Measurements from ENCODE around the gene ITGA8. TPM values are rescaled to one million over a fixed set of nuclear protein-coding genes. Genes with fewer than 3 reads are reported as not detected.
"Not testable (repeated sequence)": the region's sequence is repeated elsewhere in the genome, so short reads cannot be mapped to it uniquely, and the experiment has no call there.

Gene ITGA8
- total RNA-seq, 1 donor from 2014 or later: not detected

DNA sequence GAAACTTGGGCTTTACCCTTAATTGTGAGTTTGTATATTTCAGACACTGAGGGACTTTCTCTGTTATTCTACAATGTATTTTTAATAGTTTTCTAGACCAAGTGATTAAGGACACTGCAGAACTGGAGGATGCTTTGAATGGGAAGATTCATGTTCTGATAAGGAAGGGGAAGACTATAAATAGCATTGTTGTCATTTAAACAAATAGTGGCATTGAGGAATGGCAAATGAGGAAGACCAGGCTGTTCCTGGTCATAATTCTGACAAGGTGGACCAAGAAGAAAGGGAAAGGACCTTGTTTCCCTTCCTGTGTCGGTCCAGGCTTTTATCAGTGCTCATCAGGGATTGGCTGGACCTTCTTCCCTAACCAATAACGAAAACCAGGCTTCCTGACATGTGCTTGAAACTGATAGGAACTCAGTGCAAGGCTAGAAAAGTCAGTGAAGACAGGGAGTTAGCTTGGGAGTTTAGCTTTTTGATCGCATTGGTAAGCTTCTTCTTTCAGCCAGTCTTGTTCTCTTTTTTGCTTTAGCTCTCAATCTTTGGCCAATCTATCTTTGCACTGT lies 116.2 kb downstream of the ITGA8 start:
- Mint-ChIP-seq H3K36me3 (ENCODE audit: low read depth) (no peaks in the 10 kb centered on the region), H3K4me1 (no peaks in the 10 kb centered on the region), H3K27ac (no peak overlapping the region), H3K4me3 (no peak overlapping the region), H3K9me3 (no peaks in the 10 kb centered on the region), H3K27me3 (no peaks in the 10 kb centered on the region)
- DNase-seq: no peak
- intact Hi-C loops (cut with micrococcal nuclease): no loop called here

DNA sequence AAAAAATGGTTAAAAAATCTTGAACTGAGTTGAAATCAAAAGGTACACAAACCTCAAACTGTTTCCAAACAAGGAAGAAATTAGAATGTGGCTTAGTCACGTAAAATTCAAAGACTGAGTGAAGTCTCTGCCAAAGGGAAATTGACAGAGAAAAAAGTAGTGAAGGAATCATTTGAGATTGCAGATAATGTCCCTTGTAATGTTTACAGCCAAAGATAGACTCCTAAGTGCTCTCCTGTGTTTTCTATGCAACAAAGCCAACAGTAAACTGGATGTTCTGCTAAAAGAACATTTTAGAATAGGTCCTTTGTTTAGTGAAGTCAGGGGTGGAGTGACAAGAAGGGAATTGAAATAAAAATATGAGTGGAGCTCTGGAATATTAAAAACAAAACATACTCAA lies 117.9 kb downstream of the ITGA8 start:
- no peaks in the 10 kb centered on the region for H3K4me1 Mint-ChIP-seq
- intact Hi-C loops (cut with micrococcal nuclease): no loop called here
- no peak for DNase-seq
- H3K9me3 Mint-ChIP-seq: no peaks in the 10 kb centered on the region
- no peaks in the 10 kb centered on the region for H3K27me3 Mint-ChIP-seq
- H3K4me3 Mint-ChIP-seq: no peak overlapping the region
- no peak overlapping the region for H3K27ac Mint-ChIP-seq
- no peaks in the 10 kb centered on the region for H3K36me3 Mint-ChIP-seq (ENCODE audit: low read depth)

DNA sequence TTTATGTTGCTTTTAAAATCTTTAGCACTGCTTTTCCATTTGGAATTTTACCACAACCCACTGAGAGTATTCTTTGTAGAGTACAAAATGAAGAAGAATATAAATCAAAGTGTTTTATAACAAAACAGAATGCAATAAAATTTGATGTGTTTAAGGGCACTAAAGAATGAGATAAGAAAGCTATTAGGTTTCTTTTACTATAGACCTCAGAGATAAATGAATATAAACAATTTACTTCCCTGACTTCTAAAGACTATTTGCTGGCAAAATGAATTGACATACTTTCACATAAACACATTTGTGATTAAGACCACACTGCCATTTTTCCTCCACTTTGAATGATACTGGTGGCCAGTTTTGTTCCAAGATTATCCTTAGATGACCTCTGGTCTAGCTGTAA lies 124.5 kb downstream of the ITGA8 start:
- H3K9me3 Mint-ChIP-seq: no peaks in the 10 kb centered on the region
- intact Hi-C loops (cut with micrococcal nuclease): no loop called here
- H3K4me1 Mint-ChIP-seq: no peaks in the 10 kb centered on the region

DNA sequence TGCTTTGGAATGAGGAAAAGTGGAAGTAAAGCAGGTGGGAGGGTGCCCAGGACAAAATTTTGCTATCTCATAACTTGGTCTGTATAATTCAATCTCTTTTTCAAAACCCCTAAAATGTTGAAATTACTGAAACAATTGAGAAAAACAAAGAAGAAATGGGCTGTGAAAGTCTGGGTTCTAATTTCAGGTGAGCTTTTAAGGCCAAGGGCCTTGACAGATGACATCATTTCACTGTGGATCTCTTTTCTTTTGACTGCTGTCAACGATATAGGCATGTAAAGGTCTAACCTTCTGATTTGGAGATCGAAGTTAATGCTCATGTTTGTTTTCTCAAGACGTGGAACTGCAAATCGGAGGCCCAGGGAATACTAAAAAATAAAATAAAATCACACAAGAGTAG lies 127.8 kb downstream of the ITGA8 start:
- intact Hi-C loops (cut with micrococcal nuclease): no loop called here
- DNase-seq: no peak
- no peaks in the 10 kb centered on the region for H3K36me3 Mint-ChIP-seq (ENCODE audit: low read depth)
- no peak overlapping the region for H3K4me3 Mint-ChIP-seq
- no peaks in the 10 kb centered on the region for H3K4me1 Mint-ChIP-seq
- no peaks in the 10 kb centered on the region for H3K9me3 Mint-ChIP-seq
- H3K27me3 Mint-ChIP-seq: no peaks in the 10 kb centered on the region
- H3K27ac Mint-ChIP-seq: no peak overlapping the region

More for the DNA sequence above, 124.5 kb downstream of the ITGA8 start:
- Mint-ChIP-seq H3K27ac (no peak overlapping the region), H3K36me3 (ENCODE audit: low read depth) (no peaks in the 10 kb centered on the region), H3K4me3 (no peak overlapping the region), H3K27me3 (no peaks in the 10 kb centered on the region)
- no peak for DNase-seq

DNA sequence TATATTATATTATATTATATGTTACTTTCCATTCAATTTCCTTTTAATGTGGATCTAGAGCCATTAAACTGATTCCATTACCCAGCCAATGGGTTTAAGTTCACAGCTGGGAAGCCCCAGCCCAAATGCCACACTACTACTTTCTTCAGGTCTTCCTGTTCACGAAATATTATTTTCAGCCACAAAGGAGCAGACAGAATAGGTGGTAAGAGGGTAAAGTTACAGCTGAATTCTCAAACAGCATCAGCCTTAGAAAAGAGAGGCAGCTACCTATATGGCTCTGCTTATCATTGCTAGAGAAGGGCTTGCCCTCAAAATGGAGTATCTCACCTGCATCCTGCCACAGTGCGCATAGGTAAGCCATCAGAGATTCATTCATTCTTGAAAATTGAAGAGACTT lies 128.3 kb downstream of the ITGA8 start:
- Mint-ChIP-seq H3K36me3 (ENCODE audit: low read depth) (no peaks in the 10 kb centered on the region), H3K4me1 (no peaks in the 10 kb centered on the region), H3K27me3 (no peaks in the 10 kb centered on the region), H3K9me3 (no peaks in the 10 kb centered on the region), H3K27ac (no peak overlapping the region), H3K4me3 (no peak overlapping the region)
- no peak for DNase-seq
- intact Hi-C loops (cut with micrococcal nuclease): no loop called here

DNA sequence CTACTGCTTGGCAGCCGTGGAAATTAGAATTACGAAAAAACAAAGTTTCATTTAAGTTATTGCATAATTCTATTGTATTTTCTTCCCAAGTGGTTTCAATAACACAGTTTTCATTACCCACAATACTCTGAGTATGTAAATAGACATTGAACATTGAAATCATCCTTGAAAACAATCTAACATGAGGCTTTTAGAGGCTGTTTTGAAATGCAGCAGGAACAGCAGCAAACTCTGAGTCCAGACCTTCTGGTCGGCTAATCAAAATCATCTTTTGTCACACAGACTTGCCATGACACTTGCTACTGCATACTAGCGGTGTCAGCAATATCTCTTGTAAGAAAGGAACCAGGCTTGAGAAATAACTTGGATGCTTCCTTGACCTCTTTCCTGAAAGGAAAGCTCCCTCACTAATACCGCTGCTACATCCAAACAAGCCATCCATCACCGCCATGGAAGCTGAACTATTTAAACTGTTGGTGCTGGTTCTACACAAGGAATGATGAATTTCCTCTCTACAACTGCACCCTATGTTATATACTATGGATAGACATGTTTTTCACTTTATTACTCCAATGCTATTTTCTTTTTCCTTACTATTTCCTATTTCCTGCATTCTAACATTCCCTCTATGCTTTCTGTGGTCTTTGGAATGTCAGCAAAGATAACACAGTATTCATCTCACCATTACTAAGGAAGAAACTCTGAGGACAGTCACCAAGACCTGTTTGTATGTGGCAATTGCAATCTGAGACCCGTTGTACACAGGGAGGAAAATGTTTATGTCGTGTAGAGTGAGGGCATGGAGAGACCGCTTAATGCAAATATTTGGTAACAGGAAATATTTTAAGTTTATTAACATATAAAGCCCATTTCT lies 130.8 kb downstream of the ITGA8 start:
- H3K36me3 Mint-ChIP-seq (ENCODE audit: low read depth): no peaks in the 10 kb centered on the region
- no peak overlapping the region for H3K4me3 Mint-ChIP-seq
- no peak overlapping the region for H3K27ac Mint-ChIP-seq
- no peaks in the 10 kb centered on the region for H3K27me3 Mint-ChIP-seq
- H3K9me3 Mint-ChIP-seq: no peaks in the 10 kb centered on the region
- H3K4me1 Mint-ChIP-seq: no peaks in the 10 kb centered on the region
- DNase-seq: no peak
- intact Hi-C loops (cut with micrococcal nuclease): no loop called here

DNA sequence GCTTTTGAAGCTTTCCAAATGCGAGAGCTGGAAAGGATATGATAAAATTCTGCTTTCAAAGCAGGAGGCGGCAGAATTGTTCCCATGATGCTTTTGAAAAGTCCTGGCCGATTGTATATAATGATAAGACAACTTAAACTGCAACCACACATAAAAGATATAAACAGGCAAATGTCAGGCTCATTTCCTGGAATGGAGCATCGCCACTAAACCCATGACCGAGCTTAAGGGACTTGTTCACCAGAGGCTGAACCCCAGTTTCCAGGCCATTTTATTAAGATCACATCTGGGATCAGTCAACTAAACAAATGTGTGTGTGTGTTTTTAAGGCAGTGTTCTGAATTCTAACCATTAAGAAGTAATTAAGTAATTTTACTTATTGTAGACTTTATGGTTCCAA lies 131.6 kb downstream of the ITGA8 start:
- Mint-ChIP-seq H3K27me3 (no peaks in the 10 kb centered on the region), H3K36me3 (ENCODE audit: low read depth) (no peaks in the 10 kb centered on the region), H3K27ac (no peak overlapping the region), H3K4me3 (no peak overlapping the region), H3K9me3 (no peaks in the 10 kb centered on the region), H3K4me1 (no peaks in the 10 kb centered on the region)
- intact Hi-C loops (cut with micrococcal nuclease): no loop called here
- DNase-seq: no peak

DNA sequence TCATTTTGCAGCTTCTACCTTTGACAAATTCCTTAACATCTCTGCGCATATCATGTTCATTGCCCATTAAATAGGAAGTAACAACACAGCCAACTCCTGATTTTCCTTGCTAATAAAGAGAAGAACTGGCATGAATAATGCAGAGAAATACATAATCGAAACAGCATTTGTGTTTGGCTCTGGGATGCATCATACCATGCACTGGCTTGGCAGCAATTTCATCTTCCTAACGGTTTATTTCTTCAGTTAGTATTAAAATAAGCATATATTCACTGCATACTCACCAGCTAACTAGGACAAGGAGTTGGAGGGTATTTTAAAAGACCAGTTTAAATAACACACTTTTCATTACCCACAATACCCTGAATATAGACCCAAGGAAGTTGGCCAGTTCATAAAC lies 132.5 kb downstream of the ITGA8 start:
- H3K4me3 Mint-ChIP-seq: no peak overlapping the region
- H3K9me3 Mint-ChIP-seq: no peaks in the 10 kb centered on the region
- H3K27ac Mint-ChIP-seq: no peak overlapping the region
- intact Hi-C loops (cut with micrococcal nuclease): no loop called here
- no peaks in the 10 kb centered on the region for H3K36me3 Mint-ChIP-seq (ENCODE audit: low read depth)
- no peaks in the 10 kb centered on the region for H3K27me3 Mint-ChIP-seq
- H3K4me1 Mint-ChIP-seq: no peaks in the 10 kb centered on the region
- DNase-seq: no peak

DNA sequence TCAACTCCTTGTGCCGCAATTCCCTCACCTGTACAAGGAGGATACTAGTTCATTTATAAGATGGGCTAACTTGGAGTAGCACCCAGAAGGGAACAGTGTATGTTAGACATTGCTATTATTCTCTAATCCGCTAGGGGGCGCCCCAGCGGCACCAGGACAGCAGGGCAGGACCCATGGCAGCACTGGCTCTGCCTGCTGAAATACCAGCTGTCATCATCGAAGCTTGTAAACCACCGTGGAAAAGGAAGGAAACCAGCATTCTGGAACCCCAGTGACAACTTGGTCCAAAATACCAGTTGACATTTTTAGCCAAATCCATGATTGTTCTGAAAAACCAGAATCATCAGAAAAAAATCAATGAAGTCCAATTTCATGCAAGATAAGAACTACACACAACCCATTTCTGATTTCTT lies 134.4 kb downstream of the ITGA8 start:
- Mint-ChIP-seq H3K9me3 (peaks cover 6% of the 10 kb centered on the region), H3K36me3 (ENCODE audit: low read depth) (no peaks in the 10 kb centered on the region), H3K27ac (no peak overlapping the region), H3K4me3 (no peak overlapping the region), H3K27me3 (no peaks in the 10 kb centered on the region), H3K4me1 (no peaks in the 10 kb centered on the region)
- intact Hi-C loops (cut with micrococcal nuclease): no loop called here
- peak; percentile 76 for DNase-seq

DNA sequence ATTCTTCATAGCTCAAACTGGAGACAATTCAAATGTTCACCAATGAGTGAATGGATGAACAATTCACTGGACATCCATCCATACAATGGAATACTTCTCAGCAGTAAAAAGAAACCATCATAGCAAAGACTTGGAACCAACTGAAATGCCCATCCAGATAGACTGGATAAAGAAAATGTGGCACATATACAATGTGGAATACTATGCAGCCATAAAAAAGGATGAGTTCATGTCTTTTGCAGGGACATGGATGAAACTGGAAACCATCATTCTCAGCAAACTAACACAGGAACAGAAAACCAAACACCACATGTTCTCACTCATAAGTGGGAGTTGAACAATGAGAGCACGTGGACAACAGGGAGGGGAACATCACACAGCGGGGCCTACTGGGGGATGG lies 136.8 kb downstream of the ITGA8 start:
- H3K4me1 Mint-ChIP-seq; H3K9me3 Mint-ChIP-seq; H3K27ac Mint-ChIP-seq; DNase-seq; H3K4me3 Mint-ChIP-seq; H3K36me3 Mint-ChIP-seq (ENCODE audit: low read depth); intact Hi-C loops (cut with micrococcal nuclease); H3K27me3 Mint-ChIP-seq: not testable (repeated sequence)

DNA sequence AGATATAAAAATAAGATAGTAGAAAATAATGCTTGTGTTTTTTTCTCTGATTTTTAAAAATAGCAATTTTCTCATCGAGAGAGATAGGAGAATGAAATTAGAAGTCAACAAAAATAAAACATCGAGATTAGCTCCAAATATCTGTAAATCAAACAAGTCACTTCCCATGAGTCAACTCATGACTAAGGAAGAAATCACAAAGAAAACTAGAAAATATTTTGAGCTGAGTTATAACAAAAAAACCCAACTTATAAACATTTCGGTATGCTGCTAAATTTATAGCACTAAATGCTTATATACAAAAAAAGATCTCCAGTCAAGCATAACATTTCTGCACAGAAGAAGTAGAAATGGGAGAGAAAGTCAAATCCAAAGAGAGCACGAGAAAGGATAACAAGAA lies 140.1 kb downstream of the ITGA8 start:
- Mint-ChIP-seq H3K4me1 (no peaks in the 10 kb centered on the region), H3K4me3 (no peak overlapping the region), H3K27me3 (no peaks in the 10 kb centered on the region), H3K9me3 (peaks cover 6% of the 10 kb centered on the region), H3K36me3 (ENCODE audit: low read depth) (no peaks in the 10 kb centered on the region), H3K27ac (no peak overlapping the region)
- intact Hi-C loops (cut with micrococcal nuclease): no loop called here
- DNase-seq: no peak

DNA sequence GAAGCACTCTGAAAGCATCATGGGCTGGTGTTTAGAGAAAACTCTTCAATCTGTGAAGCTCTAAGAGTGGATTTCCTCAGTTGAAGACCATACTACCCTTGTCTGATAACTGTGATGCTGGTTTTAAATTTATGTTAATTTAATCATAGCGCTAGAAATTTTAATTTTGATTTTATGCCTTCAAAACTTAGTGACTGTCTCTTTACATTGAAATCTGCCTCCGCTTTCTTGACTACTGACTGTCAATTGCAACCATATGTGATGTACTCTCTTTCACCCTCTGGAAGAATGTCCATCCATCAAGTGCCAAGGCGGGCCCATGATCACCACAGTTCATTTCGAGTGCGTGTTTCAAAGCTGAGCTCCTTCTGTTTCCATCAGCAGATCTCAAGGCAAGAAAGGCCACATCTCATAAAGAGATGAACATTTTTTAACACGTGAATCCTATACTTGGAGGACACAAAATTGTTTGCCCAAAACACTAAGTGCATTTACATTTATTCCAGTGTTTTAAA lies 147.1 kb downstream of the ITGA8 start:
- Mint-ChIP-seq H3K4me1 (no peaks in the 10 kb centered on the region), H3K9me3 (no peaks in the 10 kb centered on the region), H3K27me3 (no peaks in the 10 kb centered on the region), H3K27ac (no peak overlapping the region), H3K4me3 (no peak overlapping the region), H3K36me3 (ENCODE audit: low read depth) (no peaks in the 10 kb centered on the region)
- intact Hi-C loops (cut with micrococcal nuclease): no loop called here
- DNase-seq: no peak

DNA sequence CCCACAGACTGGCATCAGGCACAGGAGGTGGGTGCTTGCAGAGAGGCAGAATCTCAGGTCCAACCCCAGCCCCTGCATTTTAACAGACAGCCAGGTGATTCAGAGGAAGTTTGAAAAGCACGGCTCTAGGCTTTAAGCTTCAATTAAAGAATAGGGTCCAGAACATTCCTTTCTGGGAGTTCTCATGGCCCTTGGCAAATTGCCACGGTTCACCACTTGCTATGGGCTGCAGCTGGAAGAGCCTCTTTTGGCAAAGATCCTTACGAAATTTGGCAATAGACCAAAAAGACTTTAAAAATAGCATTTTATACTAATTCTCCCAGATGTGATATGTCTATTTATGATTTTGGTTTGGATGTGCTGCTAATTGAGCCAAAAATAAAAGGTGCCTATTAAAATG lies 148.1 kb downstream of the ITGA8 start:
- Mint-ChIP-seq H3K9me3 (no peaks in the 10 kb centered on the region), H3K27ac (no peak overlapping the region), H3K36me3 (ENCODE audit: low read depth) (no peaks in the 10 kb centered on the region), H3K4me1 (no peaks in the 10 kb centered on the region), H3K27me3 (no peaks in the 10 kb centered on the region), H3K4me3 (no peak overlapping the region)
- DNase-seq: no peak
- intact Hi-C loops (cut with micrococcal nuclease): no loop called here

DNA sequence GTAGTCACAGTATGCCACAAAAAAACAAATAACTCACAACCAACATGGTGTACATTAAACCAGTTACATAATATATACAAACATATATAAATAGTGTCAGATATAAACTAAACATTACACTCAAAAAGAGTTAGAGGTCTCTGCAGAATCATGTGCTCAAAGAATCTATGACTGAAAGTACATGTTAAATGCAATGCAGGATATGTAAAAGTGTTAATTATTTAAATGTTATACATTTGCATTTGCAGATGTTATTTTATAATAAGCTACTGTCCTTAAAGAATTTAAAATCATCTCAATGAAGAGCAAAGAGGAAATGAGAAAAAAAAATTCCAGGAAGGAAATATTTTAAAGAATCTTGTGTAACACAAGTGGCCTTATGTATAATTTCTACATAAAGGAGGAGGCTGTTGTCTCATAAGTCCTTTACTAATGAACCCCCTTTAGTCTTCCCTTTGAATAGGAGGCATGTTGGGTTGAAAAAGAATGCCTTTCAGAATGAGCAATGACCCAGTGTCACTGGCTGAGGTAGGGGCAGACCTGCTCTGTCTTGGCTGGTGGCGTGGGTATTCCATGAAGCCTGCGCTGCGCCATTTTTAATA lies 148.9 kb downstream of the ITGA8 start:
- Mint-ChIP-seq H3K4me3 (no peak overlapping the region), H3K27me3 (no peaks in the 10 kb centered on the region), H3K4me1 (no peaks in the 10 kb centered on the region), H3K9me3 (no peaks in the 10 kb centered on the region), H3K36me3 (ENCODE audit: low read depth) (no peaks in the 10 kb centered on the region), H3K27ac (no peak overlapping the region)
- no peak for DNase-seq
- intact Hi-C loops (cut with micrococcal nuclease): no loop called here
